Prostate gland (tissue), 2 donors: ENCODE results near the gene RRP8. TPM values are rescaled to one million over a fixed set of nuclear protein-coding genes. Genes with fewer than 3 reads are reported as not detected.

Experiments used
- DNase-seq: peaks from one replicate; pipeline ENCODE4 v3.0.0-alpha.2; 2019; ENCODE audit warnings: low spot score
- H3K27ac ChIP-seq, 2 donors: fragments of 200-600 bp; sonication (generic); 2 replicates each; pipeline ENCODE4 v1.5.1; 2017 to 2019
- H3K27me3 ChIP-seq: fragments of 200-600 bp; sonication (generic); replicated peaks from 2 replicates; pipeline ENCODE4 v1.5.1; 2019; ENCODE audit not compliant: insufficient read depth
- H3K36me3 ChIP-seq, 2 donors: fragments of 200-600 bp; sonication (generic); 1 replicate in 1 of 2; 2 replicates in 1 of 2; pipeline versions ENCODE4 v1.5.1 to v1.8.1; 2017 to 2019
- H3K4me1 ChIP-seq: fragments of 200-600 bp; sonication (generic); replicated peaks from 2 replicates; pipeline ENCODE4 v1.5.1; 2019
- H3K4me3 ChIP-seq, 2 donors: fragments of 200-600 bp; sonication (generic); 2 replicates each; pipeline ENCODE4 v1.5.1; 2017 to 2019
- H3K9me3 ChIP-seq: fragments of 200-600 bp; sonication (generic); 2 replicates; pipeline ENCODE4 v1.5.1; 2017
- POLR2A ChIP-seq: fragments of 450-650 bp; IDR thresholded peaks from one replicate; pipeline ENCODE4 v1.6.1; 2016; ENCODE audit warnings: antibody characterized with exemption, mild to moderate bottlenecking
- POLR2AphosphoS5 ChIP-seq: sonication (generic); formaldehyde crosslinking; IDR thresholded peaks from one replicate; pipeline ENCODE4 v1.6.1; 2017; ENCODE audit warnings: antibody characterized with exemption
- whole genome bisulfite sequencing: methylation state at CpG from one replicate; pipeline ENCODE4 v1.1.5; 2018; 5-methylcytosine and 5-hydroxymethylcytosine counted together
- intact Hi-C: fragments of 100-400 bp; cut with DNase I; formaldehyde crosslinking; loops from one replicate; pipeline ENCODE4 v1.14.2; 2022
- total RNA-seq, 2 donors: library from RNA; depleted of rRNA; stranded (reverse); fragments of >200 nt; gene quantifications; one replicate each; pipeline ENCODE4 v1.1.0, GENCODE V29; 2016
- TF ChIP-seq, protein P1 (sequence below), 4 experiments: fragments of 200-600 bp in 2 of 4; fragments of 450-650 bp in 2 of 4; sonication (generic) in 2 of 4; IDR thresholded peaks; 1 replicate in 3 of 4; 2 replicates in 1 of 4; pipeline ENCODE4 v1.5.1; 2016 to 2019; ENCODE audit warnings: antibody characterized with exemption in 4 of 4, mild to moderate bottlenecking in 2 of 4, moderate library complexity in 2 of 4

Gene RRP8
- 10 to 100 TPM; 16.4 to 16.6 TPM for total RNA-seq

DNA sequence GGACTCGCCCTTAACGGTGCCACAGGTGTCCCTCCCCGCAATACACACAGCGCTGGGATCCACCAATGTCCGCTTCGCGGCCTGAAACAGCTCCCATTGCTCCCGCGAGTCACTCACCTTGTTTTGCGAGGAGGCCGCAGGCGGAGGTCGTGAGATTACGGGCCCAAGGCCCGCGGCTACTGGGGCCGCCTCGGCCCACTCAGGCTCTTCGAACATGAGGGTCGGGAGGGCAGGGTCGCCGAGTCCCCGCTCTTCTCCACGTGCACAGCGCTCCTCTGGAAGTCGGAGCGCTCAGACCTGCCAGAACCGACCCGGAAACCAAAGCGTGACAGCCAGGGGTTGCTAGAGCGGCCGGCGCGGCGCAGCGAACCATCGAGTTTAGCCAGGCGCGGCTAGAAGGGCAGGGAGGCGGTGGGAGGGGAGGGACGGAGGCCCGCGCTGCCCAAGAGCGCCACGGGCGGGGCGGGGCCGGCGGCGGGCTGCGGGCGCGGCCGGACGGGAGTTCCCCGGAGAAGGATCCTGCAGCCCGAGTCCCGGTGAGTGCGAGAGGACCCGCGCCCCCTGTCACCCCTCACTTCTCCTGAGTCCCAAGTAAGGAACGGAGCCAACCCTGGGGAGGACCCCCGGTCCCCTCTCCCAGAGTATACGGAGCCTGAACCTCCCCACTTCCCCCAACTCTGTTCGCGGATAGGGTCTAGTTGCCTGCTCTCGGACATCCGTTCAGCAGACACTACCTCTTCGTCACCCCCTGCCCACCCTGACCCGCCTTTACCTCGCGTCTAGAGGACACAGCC lies at the start of gene RRP8, which contains the start of gene ILK:
Gene RRP8, minus strand, starts transcription at position 330 of the 794 bp plus-strand sequence. Its CDS starts 114 bp downstream, at position 216.
Gene ILK, plus strand, starts transcription at position 488 of the 794 bp plus-strand sequence. CDS start 498 bp downstream, outside the sequence.
- under 1% methylated on average over 67 of the region's 72 CpGs for WGBS
- DNase-seq = peak; percentile 90
- intact Hi-C loops = loop anchor here (5.0 kb wide), 3 partner anchors 54 to 281 kb away; partner anchors contain the start of genes ARFIP2, CAVIN3, DCHS1 and TIMM10B
- H3K27ac ChIP-seq = peak within 1 kb of the TSS; percentile 93 to 95
- H3K36me3 ChIP-seq = peaks cover 13 to 29% of the 10 kb centered on the region in 2 donors
- H3K9me3 ChIP-seq = no peaks in the 10 kb centered on the region
- H3K4me1 ChIP-seq = peaks cover 17% of the 10 kb centered on the region
- peak; percentile 81 for TF ChIP-seq POLR2A
- TF ChIP-seq, protein P1, sequence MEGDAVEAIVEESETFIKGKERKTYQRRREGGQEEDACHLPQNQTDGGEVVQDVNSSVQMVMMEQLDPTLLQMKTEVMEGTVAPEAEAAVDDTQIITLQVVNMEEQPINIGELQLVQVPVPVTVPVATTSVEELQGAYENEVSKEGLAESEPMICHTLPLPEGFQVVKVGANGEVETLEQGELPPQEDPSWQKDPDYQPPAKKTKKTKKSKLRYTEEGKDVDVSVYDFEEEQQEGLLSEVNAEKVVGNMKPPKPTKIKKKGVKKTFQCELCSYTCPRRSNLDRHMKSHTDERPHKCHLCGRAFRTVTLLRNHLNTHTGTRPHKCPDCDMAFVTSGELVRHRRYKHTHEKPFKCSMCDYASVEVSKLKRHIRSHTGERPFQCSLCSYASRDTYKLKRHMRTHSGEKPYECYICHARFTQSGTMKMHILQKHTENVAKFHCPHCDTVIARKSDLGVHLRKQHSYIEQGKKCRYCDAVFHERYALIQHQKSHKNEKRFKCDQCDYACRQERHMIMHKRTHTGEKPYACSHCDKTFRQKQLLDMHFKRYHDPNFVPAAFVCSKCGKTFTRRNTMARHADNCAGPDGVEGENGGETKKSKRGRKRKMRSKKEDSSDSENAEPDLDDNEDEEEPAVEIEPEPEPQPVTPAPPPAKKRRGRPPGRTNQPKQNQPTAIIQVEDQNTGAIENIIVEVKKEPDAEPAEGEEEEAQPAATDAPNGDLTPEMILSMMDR (IDR thresholded peaks at IDR 0.05) = peak in 2 of 4 experiments; percentile 33 to 43
- TF ChIP-seq POLR2AphosphoS5 = peak; percentile 85
- no peaks in the 10 kb centered on the region for H3K27me3 ChIP-seq
- H3K4me3 ChIP-seq = peak within 1 kb of the TSS; percentile 80 to 92

DNA sequence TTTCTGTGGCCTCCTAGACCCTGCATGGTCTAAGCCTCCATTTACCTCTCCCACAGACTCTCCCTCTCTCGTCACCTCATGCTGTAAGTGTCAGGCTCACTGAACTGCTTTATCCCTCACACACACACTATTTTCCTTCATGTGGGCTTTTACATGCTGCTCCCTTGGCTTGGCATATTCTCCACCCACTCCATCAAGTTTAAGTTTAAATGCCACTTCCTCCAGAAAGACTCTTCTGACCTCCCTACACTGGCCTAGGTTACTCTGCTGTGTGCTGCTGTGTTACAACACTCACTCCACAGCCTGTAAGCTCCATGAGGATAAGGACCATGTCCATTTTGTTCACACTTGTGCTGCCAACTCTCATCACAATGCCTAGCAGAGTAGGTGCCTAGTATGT lies 49.7 kb upstream of the RRP8 start:
- Histone ChIP-seq H3K36me3 (no peaks in the 10 kb centered on the region), H3K9me3 (no peaks in the 10 kb centered on the region), H3K27ac (no peak overlapping the region), H3K4me3 (no peak overlapping the region), H3K4me1 (no peaks in the 10 kb centered on the region), H3K27me3 (no peaks in the 10 kb centered on the region)
- DNase-seq = no peak
- TF ChIP-seq POLR2A (no peak), POLR2AphosphoS5 (no peak)
- TF ChIP-seq, protein P1 (IDR thresholded peaks at IDR 0.05) = no peak
- 86% methylated on average over 1 of the region's 1 CpG for WGBS
- intact Hi-C loops = no loop called here

DNA sequence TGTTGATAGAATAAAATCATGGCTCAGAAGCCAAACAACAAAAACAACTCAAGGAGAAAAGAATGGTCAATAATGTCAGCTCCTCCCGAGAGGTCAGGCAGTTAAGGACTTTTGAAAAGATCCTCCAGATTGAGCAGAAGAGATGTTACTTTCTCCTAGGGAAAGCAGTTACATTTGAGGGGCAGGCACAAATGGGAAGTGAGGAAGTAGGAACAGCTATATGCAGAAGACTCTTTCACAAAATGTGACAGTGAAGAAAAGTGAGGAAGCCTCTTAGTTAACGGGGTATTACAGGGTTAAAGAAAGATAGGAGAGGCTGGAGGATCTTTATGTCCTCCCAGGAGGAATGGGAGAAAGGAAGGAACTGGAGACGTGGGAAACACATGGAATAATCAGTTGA lies 48.8 kb upstream of the RRP8 start:
- H3K27ac ChIP-seq = no peak overlapping the region
- no peaks in the 10 kb centered on the region for H3K4me1 ChIP-seq
- no peaks in the 10 kb centered on the region for H3K27me3 ChIP-seq
- TF ChIP-seq POLR2A = no peak
- TF ChIP-seq, protein P1 (IDR thresholded peaks at IDR 0.05) = no peak
- no peak for TF ChIP-seq POLR2AphosphoS5
- intact Hi-C loops = no loop called here
- no peaks in the 10 kb centered on the region for H3K36me3 ChIP-seq
- no peak for DNase-seq
- no peak overlapping the region for H3K4me3 ChIP-seq
- 65% methylated on average over 3 of the region's 3 CpGs for WGBS
- H3K9me3 ChIP-seq = no peaks in the 10 kb centered on the region

DNA sequence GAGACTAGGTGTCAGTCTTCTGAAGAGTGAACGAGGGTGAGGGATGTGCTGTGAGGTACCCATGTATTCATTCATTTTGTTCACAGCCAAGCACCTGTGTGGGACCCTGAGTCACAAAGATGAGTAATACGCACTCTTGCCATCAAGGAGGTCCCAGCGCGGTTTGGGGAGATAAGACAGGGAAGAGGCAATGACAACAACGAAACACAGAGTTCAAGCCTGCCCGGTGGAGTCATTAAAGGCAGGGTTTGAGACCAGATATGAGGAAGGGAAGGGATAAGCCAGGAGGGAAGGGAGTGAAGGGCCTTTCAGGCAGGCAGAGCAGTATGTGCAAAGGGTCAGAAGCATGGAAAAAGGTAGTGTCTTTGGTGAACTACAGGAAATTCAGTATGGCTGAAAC lies 47.6 kb upstream of the RRP8 start:
- DNase-seq = no peak
- H3K27ac ChIP-seq = no peak overlapping the region
- no peaks in the 10 kb centered on the region for H3K27me3 ChIP-seq
- 53% methylated on average over 6 of the region's 6 CpGs for WGBS
- H3K36me3 ChIP-seq = no peaks in the 10 kb centered on the region
- intact Hi-C loops = no loop called here
- H3K4me3 ChIP-seq = no peak overlapping the region
- no peaks in the 10 kb centered on the region for H3K9me3 ChIP-seq
- H3K4me1 ChIP-seq = no peaks in the 10 kb centered on the region
- TF ChIP-seq, protein P1 (IDR thresholded peaks at IDR 0.05) = no peak
- TF ChIP-seq POLR2A = no peak
- TF ChIP-seq POLR2AphosphoS5 = no peak

DNA sequence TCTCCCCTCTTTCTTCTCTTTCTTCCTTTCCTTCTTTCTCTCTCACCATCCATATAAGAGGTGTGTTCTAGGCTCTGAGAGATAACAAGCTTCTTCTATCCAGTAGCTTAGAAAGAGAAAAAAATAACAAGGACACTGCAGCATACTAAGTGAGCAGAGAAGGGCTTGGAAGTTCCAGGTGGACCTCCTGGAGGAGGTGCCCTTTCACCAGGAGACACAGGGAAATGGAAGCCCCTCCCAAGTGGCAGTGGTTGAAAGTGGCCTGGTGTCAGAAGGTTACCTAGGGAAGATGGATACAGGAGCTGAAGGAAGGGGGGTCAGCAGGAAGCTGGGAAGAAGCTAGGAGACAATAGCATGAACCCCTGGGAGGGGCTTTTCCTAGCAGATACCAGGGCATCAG lies 46.7 kb upstream of the RRP8 start:
- no peaks in the 10 kb centered on the region for H3K9me3 ChIP-seq
- intact Hi-C loops = no loop called here
- no peak overlapping the region for H3K4me3 ChIP-seq
- TF ChIP-seq POLR2A = no peak
- TF ChIP-seq POLR2AphosphoS5 = no peak
- TF ChIP-seq, protein P1 (IDR thresholded peaks at IDR 0.05) = no peak
- no peaks in the 10 kb centered on the region for H3K27me3 ChIP-seq
- no peaks in the 10 kb centered on the region for H3K36me3 ChIP-seq
- no peak overlapping the region for H3K27ac ChIP-seq
- H3K4me1 ChIP-seq = no peaks in the 10 kb centered on the region
- DNase-seq = no peak
